RPMI7951 (cell line): ENCODE measurements around the gene HBS1L. TPM values are rescaled to one million over a fixed set of nuclear protein-coding genes. Genes with fewer than 3 reads are reported as not detected.

ENCODE experiments used
- DNase-seq: peaks from one replicate; pipeline ENCODE4 v3.0.0-alpha.2; 2012; ENCODE audit warnings: low read depth
- total RNA-seq: library from RNA; depleted of rRNA; stranded (reverse); fragments of >200 nt; shearing (Covaris generic); gene quantifications from 2 replicates; pipeline ENCODE4 v1.2.3, GENCODE V29; 2014; rRNA removed

Gene HBS1L
- 126 and 157 TPM in 2 replicates for total RNA-seq

DNA sequence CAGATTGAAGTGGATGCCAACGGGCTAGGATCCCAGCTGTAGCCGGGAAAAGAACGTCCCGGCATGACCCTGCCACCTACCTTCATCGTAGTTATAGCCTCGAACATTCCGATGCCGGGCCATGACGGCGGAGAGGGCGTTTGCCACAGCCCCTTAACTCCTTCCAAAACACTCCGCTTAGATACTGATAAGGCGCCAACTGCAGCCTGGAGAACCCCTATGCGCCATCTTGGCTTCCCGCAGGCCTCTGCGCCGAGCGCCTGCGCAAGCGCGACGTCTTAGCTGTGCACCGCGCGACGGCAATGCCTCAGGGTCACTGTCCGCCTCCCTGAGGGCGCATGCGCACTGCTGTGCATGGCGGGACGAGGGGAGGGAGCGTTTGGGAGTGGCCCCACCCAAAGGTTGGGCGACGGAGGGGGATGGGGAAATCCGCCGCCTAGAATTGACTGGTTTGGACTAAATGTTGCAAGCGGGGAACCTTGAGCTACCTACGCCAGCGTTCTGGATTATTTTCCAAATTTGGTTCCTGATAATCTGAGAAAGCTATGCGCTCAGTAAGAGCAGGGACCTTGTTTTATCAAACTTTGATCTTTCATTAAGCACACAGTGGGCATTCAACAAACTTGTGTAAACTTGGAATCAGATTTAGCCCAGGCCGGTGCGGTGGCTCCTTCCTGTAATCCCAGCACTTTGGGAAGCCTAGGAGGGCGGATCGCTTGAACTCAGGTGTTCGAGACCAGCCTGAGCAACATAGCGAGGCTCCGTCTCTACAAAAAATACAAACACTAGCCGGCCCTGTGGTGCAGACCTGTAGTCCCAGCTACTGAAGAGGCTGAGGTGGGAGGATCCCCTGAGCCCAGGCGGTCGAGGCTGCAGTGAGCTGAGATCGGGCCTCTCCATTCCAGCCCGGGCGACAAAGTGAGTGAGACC is at the start of gene HBS1L:
TSS of gene HBS1L (minus strand) at position 254 of the 930 bp plus-strand sequence. CDS start at position 123, 131 bp downstream.
- peak; percentile 96 for DNase-seq

DNA sequence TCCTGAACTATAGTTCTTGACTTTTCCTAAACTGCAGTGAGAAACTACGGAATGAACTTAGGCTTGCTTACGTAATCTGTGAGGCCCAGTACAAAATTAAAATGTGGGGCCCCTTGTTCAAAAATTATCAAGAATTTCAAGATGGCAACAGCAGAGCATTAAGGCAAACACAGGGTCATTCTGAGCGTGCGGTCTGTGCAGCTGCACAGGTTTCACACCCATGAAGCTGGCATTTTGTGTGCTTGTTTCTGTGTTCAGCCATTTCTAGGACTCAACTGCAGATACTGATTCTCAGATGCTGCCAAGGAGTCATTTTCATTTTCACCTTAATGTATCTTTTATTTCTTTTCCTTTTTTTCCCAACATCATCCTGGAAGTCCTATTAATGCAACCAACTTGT is 49.6 kb upstream of the HBS1L start:
- no peak for DNase-seq

DNA sequence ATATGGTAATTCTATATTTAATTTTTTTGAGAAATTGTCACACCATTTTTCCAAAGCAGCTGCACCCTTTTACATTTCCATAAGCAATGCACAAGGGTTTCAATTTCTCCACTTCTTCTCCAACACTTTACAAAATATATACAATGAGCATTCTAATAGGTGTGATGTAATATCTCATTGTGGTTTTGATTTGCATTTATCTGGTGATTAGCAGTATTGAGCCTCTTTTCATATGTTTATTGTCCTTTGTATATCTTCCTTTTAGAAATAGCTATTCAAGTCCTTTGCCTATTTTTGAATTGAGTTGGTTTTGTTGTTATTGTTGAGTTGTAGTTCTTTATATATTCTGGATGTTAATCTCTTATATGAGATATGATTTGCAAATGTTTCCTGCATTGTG is 47.6 kb upstream of the HBS1L start:
- no peak for DNase-seq

DNA sequence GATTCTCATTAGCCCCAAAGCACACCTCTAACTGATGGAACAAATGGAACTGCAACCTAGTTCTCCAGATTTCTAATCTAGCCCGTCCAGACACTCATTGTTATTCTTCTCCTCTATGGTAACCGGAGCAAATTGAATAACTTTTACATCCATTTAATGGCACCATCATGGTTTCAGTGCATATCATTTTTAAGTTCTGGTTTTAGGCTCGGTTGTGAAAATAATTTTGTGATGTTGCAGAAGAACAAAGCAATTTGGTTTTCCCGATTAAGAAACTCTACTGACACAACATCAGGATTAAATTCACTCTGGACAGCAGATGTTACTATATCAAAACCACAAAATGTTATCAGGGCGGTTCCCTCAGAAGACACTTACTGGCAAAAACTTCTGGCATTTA is 42.5 kb upstream of the HBS1L start:
- no peak for DNase-seq

DNA sequence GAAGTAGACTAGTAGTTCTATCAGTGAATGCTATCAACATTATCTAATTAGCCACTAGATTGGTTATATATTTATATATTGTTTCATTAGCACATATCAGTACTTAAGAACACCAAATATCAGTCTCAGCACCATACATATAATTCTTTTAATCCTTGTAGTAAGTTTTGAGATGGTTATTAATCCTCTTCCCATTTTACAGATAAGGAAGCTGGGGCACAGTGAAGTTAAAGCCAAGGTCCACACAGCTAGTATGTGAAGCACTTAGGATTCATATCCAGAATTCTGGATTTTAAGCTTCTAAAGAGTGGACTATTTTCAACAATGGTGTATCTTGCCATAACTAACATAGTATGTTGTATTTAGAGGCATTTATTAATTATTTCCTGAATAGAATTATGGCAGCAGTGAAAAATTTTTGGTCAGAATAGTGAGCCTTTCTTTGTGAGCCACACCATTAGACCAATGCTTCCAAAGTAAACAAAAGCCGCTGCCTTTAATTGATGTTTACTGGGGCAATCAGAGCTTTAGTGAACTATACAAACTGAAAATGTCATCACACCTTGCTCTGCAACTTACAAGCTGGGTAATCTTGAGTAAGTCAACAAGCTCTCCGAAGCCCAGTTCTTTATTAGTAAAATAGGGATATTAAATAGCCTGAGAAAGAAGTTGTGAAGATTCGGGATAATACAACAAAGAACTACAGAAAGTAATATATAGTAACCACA is 41.9 kb upstream of the HBS1L start:
- no peak for DNase-seq

DNA sequence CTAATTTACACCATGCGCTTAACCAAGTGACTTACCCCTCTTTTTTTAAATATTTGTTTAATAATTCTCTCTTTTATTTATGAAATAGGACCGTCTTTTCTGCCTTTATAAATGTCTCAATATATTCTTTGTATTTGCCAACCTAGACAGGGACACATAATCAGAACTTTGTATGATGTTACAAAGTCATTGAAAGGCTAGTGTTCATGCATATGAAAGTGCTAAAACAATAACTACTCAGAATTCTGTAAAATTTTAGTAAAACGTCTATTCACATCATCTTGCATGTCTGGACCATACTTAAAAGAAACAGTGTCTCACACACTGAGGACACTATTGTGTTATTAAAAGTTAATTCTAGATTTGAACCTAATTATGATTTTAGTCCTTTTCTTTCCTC is 41.1 kb upstream of the HBS1L start:
- no peak for DNase-seq

DNA sequence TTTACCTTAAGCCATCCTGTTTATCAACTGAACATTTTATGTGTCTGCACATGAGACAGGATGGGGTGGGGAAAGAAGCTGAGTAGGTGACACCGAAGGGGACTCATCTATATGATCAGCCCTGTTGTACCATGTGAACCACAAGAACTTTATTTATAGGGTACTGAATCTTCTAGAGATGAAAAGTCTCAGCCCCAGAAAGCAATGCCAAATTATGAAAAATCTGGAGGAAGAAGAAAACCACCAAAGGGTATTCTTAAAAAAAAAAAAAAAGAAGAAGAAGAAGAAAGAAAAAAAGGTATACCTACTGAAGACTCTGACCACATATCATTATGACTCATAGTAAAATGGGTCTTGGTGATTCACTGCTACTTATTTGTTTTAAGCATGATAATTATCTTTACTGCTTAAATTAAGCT is 39.8 kb upstream of the HBS1L start:
- DNase-seq, result peak; percentile 32

DNA sequence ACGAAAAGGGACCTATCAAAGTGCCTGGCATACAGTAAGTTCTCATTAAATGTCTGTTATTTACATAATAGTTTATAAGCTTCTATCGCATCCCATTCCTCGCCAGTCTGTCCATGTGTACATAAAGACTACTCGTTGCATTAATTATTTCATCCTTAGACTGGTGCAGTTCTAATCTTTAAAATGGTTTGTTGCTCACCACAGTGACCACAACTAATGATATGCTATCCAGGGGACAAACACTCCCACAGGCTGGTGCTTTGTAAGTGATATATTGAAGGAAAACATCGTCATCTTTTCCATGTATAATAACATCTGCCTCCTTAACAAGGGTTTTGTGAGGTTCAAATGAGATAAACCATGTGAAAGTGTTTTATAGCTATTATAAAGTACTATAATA is 39.0 kb upstream of the HBS1L start:
- no peak for DNase-seq

DNA sequence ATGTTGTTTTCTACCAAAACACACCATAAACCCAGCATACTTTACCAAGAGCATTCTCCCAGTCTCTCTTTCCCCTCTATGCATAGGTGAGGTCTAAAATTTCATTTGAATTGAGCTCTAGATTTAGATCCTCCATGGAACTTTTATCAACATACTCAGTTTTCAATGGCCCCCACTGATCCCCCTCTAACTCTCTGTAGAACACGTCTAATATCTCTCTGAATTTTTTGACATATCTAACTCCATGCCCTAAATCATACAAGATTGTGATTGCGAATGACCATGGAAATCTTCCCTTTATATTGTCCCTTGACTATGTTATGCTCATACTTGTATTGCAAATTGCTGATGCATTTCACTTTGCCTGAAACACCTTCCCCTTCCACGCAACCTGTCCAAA is 38.1 kb upstream of the HBS1L start:
- DNase-seq, result no peak

DNA sequence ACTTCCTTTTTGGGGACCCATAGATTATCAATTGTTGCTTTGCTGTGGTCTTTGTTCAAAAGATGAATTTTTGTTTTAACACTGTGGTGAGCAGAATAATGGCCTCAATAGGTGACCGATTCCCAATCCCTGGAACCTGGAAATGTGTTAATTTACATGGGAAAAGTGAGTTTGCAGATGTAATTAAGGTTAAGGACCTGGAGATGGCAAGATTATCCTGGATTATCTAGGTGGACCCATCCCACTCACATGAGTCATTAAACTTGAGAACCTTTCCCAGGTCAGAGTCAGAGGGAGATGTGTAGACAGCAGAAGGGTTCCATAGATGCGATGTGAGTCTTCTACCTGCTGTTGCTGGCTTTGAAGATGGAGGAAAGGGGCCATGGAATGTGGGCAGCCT is 36.2 kb upstream of the HBS1L start:
- DNase-seq, result no peak

DNA sequence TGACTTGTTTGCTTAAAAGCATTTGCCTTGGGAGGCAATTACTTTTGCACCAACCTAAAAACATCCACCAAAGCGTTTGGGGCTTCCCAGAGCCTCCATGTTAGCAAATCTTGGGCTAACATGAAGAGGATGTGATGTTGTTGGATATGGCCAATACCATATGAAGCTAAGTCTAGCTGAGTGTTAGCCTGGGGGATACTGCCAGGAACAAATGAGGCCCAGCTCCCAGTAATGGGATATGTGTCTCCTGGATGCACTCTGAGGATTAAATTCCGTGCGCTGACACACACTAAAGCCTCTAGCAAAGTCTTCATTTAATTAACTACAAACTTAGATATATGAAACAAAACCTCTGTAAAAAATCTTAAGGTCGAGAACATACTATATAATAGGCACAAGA is 35.3 kb upstream of the HBS1L start:
- no peak for DNase-seq

DNA sequence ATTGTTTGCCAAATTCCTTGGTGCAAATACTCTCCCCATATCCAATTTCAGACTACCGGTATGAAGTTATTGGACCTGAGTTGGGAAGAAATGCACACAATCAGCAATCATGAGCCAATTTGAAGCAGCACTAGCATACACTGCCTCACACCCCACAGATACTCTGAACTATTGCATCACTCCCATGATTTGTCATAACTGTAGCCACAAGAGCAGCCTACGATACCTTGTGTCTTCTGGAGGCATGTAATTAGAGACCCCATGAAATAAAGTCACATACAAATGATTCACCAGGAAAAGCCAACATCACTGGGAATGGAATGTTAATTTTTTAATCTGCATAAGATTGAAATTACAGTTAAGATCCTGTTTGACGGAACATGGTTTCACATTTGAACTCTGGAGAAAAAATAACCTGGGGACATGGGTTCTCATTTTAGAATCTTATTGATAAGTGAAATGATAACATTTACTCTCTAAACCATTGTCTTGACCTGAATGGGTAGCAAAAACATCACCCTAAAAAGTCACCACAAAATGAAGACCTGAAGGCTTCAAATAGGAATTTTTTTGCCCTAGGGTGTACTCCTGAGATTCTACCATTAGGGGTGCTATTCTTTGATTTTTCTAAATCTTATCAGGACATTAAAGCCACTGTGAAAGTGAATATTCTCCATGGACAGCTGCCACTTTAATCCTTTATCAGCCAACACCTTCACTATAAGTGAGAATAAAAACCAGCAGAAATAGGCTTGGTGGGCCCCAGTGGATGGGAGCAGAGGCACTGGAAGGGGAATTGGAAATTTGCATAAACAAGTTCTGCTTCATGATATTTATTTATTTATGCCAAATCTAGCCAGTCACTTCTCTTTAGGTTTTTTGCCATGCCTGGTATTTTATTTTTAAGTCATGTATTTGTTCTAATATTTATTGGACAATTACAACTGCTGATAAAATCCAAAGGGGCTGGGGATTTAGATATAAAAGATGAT is 34.5 kb upstream of the HBS1L start:
- DNase-seq, result peak; percentile 61

DNA sequence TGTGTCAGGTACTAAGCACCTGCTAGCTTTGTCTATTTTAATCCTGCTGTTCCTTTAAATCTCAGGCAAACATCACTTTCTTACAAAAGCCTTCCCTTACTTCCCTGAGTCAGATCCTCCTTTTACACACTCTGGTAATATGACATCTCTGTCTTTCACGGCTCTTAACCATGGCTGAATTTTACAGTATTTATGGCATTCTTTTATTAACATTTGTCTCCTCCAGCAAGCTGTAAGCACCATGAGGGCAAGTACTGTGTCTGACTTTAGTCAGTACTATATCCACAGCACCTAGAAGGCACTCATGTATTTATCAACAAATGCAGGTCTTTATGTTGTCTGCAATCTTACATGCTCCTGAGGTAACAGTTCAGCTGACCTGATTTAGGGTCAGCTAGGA is 33.7 kb upstream of the HBS1L start:
- no peak for DNase-seq

DNA sequence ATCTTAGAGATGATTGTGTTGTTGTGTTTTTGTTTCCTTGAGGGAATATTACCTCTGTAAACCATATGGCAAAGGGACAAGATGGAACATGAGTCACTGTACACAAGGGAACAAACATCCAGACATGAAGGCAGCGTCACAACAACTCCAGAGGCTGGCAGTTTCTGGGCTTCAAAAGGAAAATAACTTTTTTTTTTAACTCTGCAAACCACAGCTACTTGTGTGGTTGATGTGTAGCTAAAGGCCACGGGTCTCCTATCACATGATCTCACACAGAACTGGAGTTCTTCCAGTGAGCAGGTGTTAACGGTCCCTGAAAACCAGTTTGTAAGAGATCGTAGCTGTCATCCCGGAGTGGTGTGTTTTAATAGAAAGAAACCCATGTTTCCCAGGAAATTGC is 33.2 kb upstream of the HBS1L start:
- peak; percentile 37 for DNase-seq

DNA sequence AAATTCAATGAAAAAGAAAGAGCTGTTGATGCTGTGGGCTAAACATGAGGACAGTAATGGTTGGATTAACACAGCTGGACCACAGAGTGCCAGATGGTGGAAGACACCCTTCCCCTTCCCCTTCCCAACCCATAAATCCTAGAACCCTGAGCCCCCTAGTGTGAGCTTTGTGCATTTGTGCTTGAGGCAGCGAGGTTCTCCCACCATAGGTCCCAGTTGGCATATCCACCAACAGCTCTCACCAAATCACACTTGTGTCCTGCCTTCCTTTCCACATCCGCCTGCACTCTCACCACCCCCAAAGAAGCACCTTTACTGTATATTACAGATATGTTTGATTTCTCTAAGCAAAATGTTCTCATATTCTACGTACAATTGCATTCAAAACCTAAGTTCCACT is 32.8 kb upstream of the HBS1L start:
- DNase-seq, result peak; percentile 11

DNA sequence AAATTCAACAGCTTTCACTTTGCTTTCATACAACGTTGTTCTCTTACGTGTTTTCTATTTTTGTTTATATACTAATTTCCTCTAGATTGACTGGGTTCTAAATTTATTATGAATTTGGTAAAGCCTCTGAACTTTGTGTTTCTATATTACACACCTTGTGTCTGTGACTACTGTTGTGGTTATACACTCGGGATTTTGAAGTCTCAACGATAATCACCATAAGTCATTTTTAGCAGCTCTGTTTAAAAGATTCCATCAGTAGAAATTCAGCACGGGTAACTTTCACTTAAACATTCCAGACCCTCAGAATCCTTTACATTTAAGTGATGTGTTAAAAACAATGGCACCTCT is 31.8 kb upstream of the HBS1L start:
- no peak for DNase-seq

DNA sequence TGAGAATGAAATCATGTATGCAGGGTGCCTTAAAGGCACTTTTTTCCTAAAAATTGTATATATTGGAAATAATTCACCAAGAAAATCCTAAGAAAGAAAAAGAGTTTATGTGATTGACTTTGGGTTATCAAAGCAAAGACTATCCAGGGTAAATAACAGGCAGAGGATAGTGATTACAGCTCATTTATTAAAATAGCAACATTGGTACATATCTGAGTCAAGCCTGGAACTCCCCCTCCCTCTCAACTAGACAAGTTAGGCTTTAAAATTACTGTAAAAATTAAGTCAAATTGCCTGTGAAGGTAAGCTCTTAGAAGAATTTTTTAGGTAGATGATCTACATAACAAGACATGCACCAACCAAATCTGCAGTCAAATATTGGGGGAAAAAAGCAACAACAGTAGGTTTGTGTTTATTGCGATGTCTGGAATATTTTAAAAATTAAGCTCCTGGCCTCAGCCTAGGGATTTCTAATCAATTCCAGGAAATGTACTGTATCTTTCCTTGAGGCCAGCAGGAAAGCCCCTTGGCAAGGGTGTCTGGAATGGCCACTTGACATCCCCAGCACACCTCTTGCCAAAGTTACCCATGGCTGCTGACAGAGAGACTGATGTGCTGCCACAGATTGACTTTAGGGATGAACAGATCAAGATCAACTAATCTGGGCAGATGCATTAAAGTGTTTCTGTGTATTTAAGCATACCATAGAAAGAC is 31.2 kb upstream of the HBS1L start:
- no peak for DNase-seq

DNA sequence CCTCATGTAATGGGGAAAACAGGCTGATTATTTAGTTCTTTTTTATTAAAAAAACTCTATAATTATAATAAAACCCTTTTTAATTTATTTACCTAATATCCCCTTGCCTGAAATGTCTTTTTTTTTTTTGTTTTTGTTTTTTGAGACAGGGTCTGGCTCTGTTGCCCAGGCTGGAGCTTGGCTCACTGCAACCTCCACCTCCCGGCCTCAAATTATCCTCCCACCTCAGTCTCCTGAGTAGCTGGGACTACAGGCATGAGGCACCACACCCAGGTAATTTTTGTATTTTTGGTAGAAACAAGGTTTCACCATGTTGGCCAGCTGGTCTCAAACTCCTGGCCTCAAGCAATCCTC is 30.3 kb upstream of the HBS1L start:
- DNase-seq, result no peak

DNA sequence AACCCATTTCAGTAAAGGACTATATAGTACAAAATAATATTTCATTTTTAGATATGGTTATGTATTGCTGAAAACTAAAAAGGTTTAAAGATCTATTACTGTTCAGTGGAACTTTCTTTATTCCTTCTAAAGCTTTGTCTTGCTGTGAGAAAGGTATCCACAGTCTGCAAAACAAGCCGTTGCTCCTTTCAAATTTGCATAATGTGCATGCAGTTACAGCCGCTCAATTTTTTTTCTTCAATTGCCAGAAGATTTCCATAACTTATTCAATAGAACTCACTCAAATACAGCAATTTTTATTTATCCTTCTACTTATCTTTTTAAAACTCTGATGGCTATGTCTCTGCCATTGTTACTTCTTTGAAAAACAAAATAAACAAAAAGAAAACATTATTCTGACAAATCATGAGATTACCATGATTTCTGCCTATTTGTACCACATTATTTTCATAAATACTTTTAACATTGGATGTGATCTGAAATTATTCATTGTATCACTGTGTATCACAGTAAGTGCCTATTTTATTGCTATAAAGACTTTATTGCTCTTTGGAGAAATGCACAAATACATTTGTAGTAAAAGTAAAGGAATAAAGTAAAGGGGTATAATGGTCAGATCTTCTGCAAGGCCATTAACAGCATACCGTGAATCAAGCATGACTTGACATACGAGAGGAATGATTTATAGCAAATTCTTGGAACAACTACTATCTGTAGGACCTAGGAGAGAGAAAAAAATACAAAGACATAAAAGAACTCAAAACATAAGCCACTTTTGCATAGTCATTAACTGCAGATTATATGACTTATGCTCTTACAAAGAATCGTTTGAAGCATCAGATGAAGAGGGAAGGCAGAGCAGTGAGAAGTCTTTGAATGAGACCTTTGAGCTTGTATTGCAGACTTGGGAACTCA is 29.6 kb upstream of the HBS1L start:
- DNase-seq, result no peak

DNA sequence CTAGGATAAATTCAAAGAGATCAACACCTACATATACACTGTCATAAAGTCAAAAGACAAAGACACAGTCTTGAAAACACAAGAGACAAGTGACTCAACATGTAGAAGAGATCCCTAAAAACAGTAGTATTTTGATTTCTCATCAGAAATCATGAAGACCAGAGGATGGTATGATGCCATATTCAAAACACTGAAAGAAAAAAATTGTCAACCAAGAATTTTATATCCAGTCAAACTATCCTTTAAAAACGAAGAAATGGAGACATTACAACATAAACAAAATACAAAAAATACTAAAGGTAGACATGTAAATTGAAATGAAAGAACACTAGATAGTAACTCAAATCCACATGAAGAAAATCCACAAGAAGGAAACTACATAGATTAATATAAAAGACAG is 27.3 kb upstream of the HBS1L start:
- DNase-seq, result no peak
